ENCODE measurements around the gene CD40. TPM values are rescaled to one million over a fixed set of nuclear protein-coding genes. Genes with fewer than 3 reads are reported as not detected.
"Not testable (repeated sequence)": the region's sequence is repeated elsewhere in the genome, so short reads cannot be mapped to it uniquely, and the experiment has no call there.

Gene CD40
- total RNA-seq, 1 experiment from 2014 or later, result 7.8 TPM

GRCh38 chr20:46089417-46090388 is 28.4 kb upstream of the CD40 start, which contains the start of gene NCOA5:
TSS of gene NCOA5 (minus strand) at chr20:46089962. CDS start at chr20:46079424, 10,538 bp downstream.
- Mint-ChIP-seq H3K4me1 (peaks cover 29 to 30% of the 10 kb centered on the region in 2 experiments), H3K27me3 (ENCODE audit: low read depth) (no peaks in the 10 kb centered on the region), H3K27ac (peak within 1 kb of the TSS in 2 of 3 experiments; percentile 85 to 95; a peak in 4 of 7 replicates), H3K9me3 (peaks cover 0 to 3% of the 10 kb centered on the region in 2 experiments; a peak in 1 of 5 replicates), H3K4me3 (peak within 1 kb of the TSS; percentile 88 to 92), H3K36me3 (ENCODE audit: insufficient read depth in 1 of 3, low read depth in 3 of 3) (no peaks in the 10 kb centered on the region)
- Histone ChIP-seq H3K27me3 (ENCODE audit: insufficient read depth, low read length) (no peaks in the 10 kb centered on the region), H3K9me3 (ENCODE audit: control insufficient read depth, low read depth, low read length) (no peaks in the 10 kb centered on the region), H2AK5ac (ENCODE audit: insufficient read length, low read length) (no peak within 1 kb of the TSS), H4K8ac (replicated peaks; ENCODE audit: insufficient read length, low read depth, low read length) (no peak within 1 kb of the TSS), H2BK120ac (ENCODE audit: low read depth, low read length, poor library complexity, severe bottlenecking) (no peak within 1 kb of the TSS), H3T11ph (ENCODE audit: low read length) (no peak within 1 kb of the TSS), H3K4me2 (ENCODE audit: insufficient read depth, insufficient read length, low read length) (peak within 1 kb of the TSS; percentile 91), H3K23me2 (ENCODE audit: insufficient read length, low read depth, low read length, poor library complexity, severe bottlenecking) (peaks cover 9% of the 10 kb centered on the region), H2BK12ac (ENCODE audit: insufficient read length, low read depth, low read length) (no peak within 1 kb of the TSS), H2BK5ac (ENCODE audit: insufficient read length, low read length) (no peak within 1 kb of the TSS), H2BK20ac (ENCODE audit: low read depth, low read length, poor library complexity, severe bottlenecking) (no peak within 1 kb of the TSS), H4K20me1 (ENCODE audit: control insufficient read depth, insufficient read depth, insufficient read length) (no peaks in the 10 kb centered on the region), H3K56ac (ENCODE audit: insufficient read length, low read depth, low read length) (no peak within 1 kb of the TSS), H3K14ac (ENCODE audit: insufficient read depth, low read length) (peak within 1 kb of the TSS; percentile 94), H3K79me1 (ENCODE audit: insufficient read depth, low read depth, low read length, poor library complexity, severe bottlenecking) (peaks cover 7% of the 10 kb centered on the region), H3K27ac (ENCODE audit: insufficient read length, low read depth, low read length) (no peak within 1 kb of the TSS), H2BK15ac (ENCODE audit: low read depth, low read length) (no peak within 1 kb of the TSS), H3K23ac (ENCODE audit: insufficient read length, low read depth, low read length) (no peak within 1 kb of the TSS), H4K5ac (ENCODE audit: insufficient read length, low read depth, low read length) (no peak within 1 kb of the TSS), H4K91ac (ENCODE audit: insufficient read length, low read depth, low read length) (no peak within 1 kb of the TSS), H2AFZ (ENCODE audit: low read length) (no peak within 1 kb of the TSS), H3K4me1 (ENCODE audit: insufficient read depth, low read length) (no peaks in the 10 kb centered on the region), H3K18ac (ENCODE audit: insufficient read length, low read depth, low read length) (peak within 1 kb of the TSS; percentile 94), H3K4ac (ENCODE audit: low read depth, low read length) (no peak within 1 kb of the TSS; the same call in 1 of the 2 replicates), H3K79me2 (ENCODE audit: insufficient read depth, low read length) (peaks cover 25% of the 10 kb centered on the region; the same call in 1 of the 2 replicates), H3K9ac (ENCODE audit: extremely low read depth, insufficient read length, low read length) (peak within 1 kb of the TSS; percentile 92)
- DNase-seq, result peak; percentile 97
- TF ChIP-seq CTCF (conservative IDR thresholded peaks at IDR 0.05), result peak; percentile 25; the same call in 1 of the 3 replicates
- no CpG with 5 or more reads among the region's 100 CpGs for WGBS (ENCODE audit: extremely low coverage, insufficient read length, low lambda C conversion rate)

GRCh38 chr20:46091622-46092535 is 26.2 kb upstream of the CD40 start:
- not testable (repeated sequence) for H2AK5ac ChIP-seq (ENCODE audit: insufficient read length, low read length); H2BK12ac ChIP-seq (ENCODE audit: insufficient read length, low read depth, low read length); H3K4ac ChIP-seq (ENCODE audit: low read depth, low read length); H3K4me3 Mint-ChIP-seq; H4K91ac ChIP-seq (ENCODE audit: insufficient read length, low read depth, low read length); H2BK5ac ChIP-seq (ENCODE audit: insufficient read length, low read length); H3K23ac ChIP-seq (ENCODE audit: insufficient read length, low read depth, low read length); H3K23me2 ChIP-seq (ENCODE audit: insufficient read length, low read depth, low read length, poor library complexity, severe bottlenecking); H3K27ac Mint-ChIP-seq; H3K9me3 ChIP-seq (ENCODE audit: control insufficient read depth, low read depth, low read length); H2BK20ac ChIP-seq (ENCODE audit: low read depth, low read length, poor library complexity, severe bottlenecking); H3K4me1 ChIP-seq (ENCODE audit: insufficient read depth, low read length); H2AFZ ChIP-seq (ENCODE audit: low read length); H3K56ac ChIP-seq (ENCODE audit: insufficient read length, low read depth, low read length); H2BK120ac ChIP-seq (ENCODE audit: low read depth, low read length, poor library complexity, severe bottlenecking); H3K27ac ChIP-seq (ENCODE audit: insufficient read length, low read depth, low read length); H3K14ac ChIP-seq (ENCODE audit: insufficient read depth, low read length); H3K27me3 ChIP-seq (ENCODE audit: insufficient read depth, low read length); H3K36me3 Mint-ChIP-seq (ENCODE audit: insufficient read depth in 1 of 3, low read depth in 3 of 3); H3K9me3 Mint-ChIP-seq; H4K5ac ChIP-seq (ENCODE audit: insufficient read length, low read depth, low read length); H3K79me1 ChIP-seq (ENCODE audit: insufficient read depth, low read depth, low read length, poor library complexity, severe bottlenecking); H4K8ac ChIP-seq (replicated peaks; ENCODE audit: insufficient read length, low read depth, low read length); H4K20me1 ChIP-seq (ENCODE audit: control insufficient read depth, insufficient read depth, insufficient read length); H3K27me3 Mint-ChIP-seq (ENCODE audit: low read depth); H3T11ph ChIP-seq (ENCODE audit: low read length); H3K9ac ChIP-seq (ENCODE audit: extremely low read depth, insufficient read length, low read length); H3K4me2 ChIP-seq (ENCODE audit: insufficient read depth, insufficient read length, low read length); H2BK15ac ChIP-seq (ENCODE audit: low read depth, low read length)
- no CpG with 5 or more reads among the region's 52 CpGs for WGBS (ENCODE audit: extremely low coverage, insufficient read length, low lambda C conversion rate)
- Histone ChIP-seq H3K18ac (ENCODE audit: insufficient read length, low read depth, low read length) (peak overlapping the region; percentile 7), H3K79me2 (ENCODE audit: insufficient read depth, low read length) (peaks cover 13% of the 10 kb centered on the region; the same call in 1 of the 2 replicates)
- DNase-seq, result peak; percentile 70
- H3K4me1 Mint-ChIP-seq, result peaks cover 14 to 19% of the 10 kb centered on the region in 2 experiments
